GM19467 (cell line): ENCODE results near the gene FIGNL2.

Experiments
- ATAC-seq: cut with Tn5 transposase; IDR thresholded peaks from one replicate; pipeline ENCODE4 v1.9.1; 2021; ENCODE audit warnings: mild to moderate bottlenecking, moderate library complexity; ENCODE audit not compliant: unreplicated experiment

Gene FIGNL2

GRCh38 chr12:51860986-51861385 lies 12.5 kb upstream of the FIGNL2 start:
- no peak for ATAC-seq

GRCh38 chr12:51855586-51856428 lies 7.3 kb upstream of the FIGNL2 start:
- no peak for ATAC-seq

GRCh38 chr12:51852404-51853137 lies 4.1 kb upstream of the FIGNL2 start:
- no peak for ATAC-seq

- ATAC-seq, result no peak
Measured at GRCh38 chr12:51851413-51852124, 3.1 kb upstream of the FIGNL2 start.

- ATAC-seq, result no peak
Measured at GRCh38 chr12:51850965-51851299, 2.4 kb upstream of the FIGNL2 start.

- no peak for ATAC-seq
Measured at GRCh38 chr12:51850081-51850964, 1.8 kb upstream of the FIGNL2 start.

- ATAC-seq, result no peak
Measured at GRCh38 chr12:51848841-51849735, 570 bp upstream of the FIGNL2 start.

GRCh38 chr12:51847643-51848325 lies 734 bp downstream of the FIGNL2 start:
- ATAC-seq, result no peak

GRCh38 chr12:51846911-51847642 lies 1.4 kb downstream of the FIGNL2 start:
- no peak for ATAC-seq

- no peak for ATAC-seq
Measured at GRCh38 chr12:51846271-51846691, 2.2 kb downstream of the FIGNL2 start.

GRCh38 chr12:51845482-51845881 lies 3.0 kb downstream of the FIGNL2 start:
- ATAC-seq, result no peak

- ATAC-seq, result no peak
Measured at GRCh38 chr12:51844854-51845253, 3.7 kb downstream of the FIGNL2 start.

GRCh38 chr12:51841727-51842126 lies 6.8 kb downstream of the FIGNL2 start:
- no peak for ATAC-seq

GRCh38 chr12:51840966-51841365 lies 7.6 kb downstream of the FIGNL2 start:
- no peak for ATAC-seq

GRCh38 chr12:51839310-51839947 lies 9.1 kb downstream of the FIGNL2 start:
- no peak for ATAC-seq

- no peak for ATAC-seq
Measured at GRCh38 chr12:51838762-51839161, 9.8 kb downstream of the FIGNL2 start.

- ATAC-seq, result no peak
Measured at GRCh38 chr12:51838036-51838435, 10.5 kb downstream of the FIGNL2 start.

GRCh38 chr12:51837286-51837685 lies 11.2 kb downstream of the FIGNL2 start:
- ATAC-seq, result no peak
